Measurements from ENCODE around the gene ZBTB4. TPM values are rescaled to one million over a fixed set of nuclear protein-coding genes. Genes with fewer than 3 reads are reported as not detected.

Gene ZBTB4
- total RNA-seq, 1 experiment from 2014 or later = 14.7 TPM

Other genes starting within 250 kb of the ZBTB4 start
- gene DVL2, start 245.1 kb downstream of the ZBTB4 start, total RNA-seq (2014; rRNA removed) = 36.9 and 65.7 TPM in 2 replicates
- gene PHF23, start 240.2 kb downstream of the ZBTB4 start, total RNA-seq (2014; rRNA removed) = 20.8 and 32.7 TPM in 2 replicates
- gene GABARAP, start 237.2 kb downstream of the ZBTB4 start, total RNA-seq (2014; rRNA removed) = 88.2 and 103 TPM in 2 replicates
- 52.4 and 68.5 TPM in 2 replicates for gene CTDNEP1, start 227.9 kb downstream of the ZBTB4 start, total RNA-seq (2014; rRNA removed)
- 60.5 and 67.5 TPM in 2 replicates for gene ELP5, start 227.4 kb downstream of the ZBTB4 start, total RNA-seq (2014; rRNA removed)
- 147 and 180 TPM in 2 replicates for gene CLDN7, start 217.2 kb downstream of the ZBTB4 start, total RNA-seq (2014; rRNA removed)
- 0.29 TPM in 1 of 2 replicates, not detected in the other for gene SLC2A4, start 197.9 kb downstream of the ZBTB4 start, total RNA-seq (2014; rRNA removed)
- gene YBX2, start 185.0 kb downstream of the ZBTB4 start, total RNA-seq (2014; rRNA removed) = 1.1 and 1.4 TPM in 2 replicates
- 1,140 and 1,203 TPM in 2 replicates for gene EIF5A, start 172.0 kb downstream of the ZBTB4 start, total RNA-seq (2014; rRNA removed)
- 30.8 and 45.8 TPM in 2 replicates for gene GPS2, start 164.3 kb downstream of the ZBTB4 start, total RNA-seq (2014; rRNA removed)
- 21.4 and 27.7 TPM in 2 replicates for gene NEURL4, start 150.3 kb downstream of the ZBTB4 start, total RNA-seq (2014; rRNA removed)
- not detected in 2 replicates for gene ACAP1, start 143.1 kb downstream of the ZBTB4 start, total RNA-seq (2014; rRNA removed)
- 7.0 and 7.6 TPM in 2 replicates for gene KCTD11, start 127.5 kb downstream of the ZBTB4 start, total RNA-seq (2014; rRNA removed)
- gene TMEM95, start 124.5 kb downstream of the ZBTB4 start, total RNA-seq (2014; rRNA removed) = not detected in 2 replicates
- gene TNK1, start 98.5 kb downstream of the ZBTB4 start, total RNA-seq (2014; rRNA removed) = 10.8 and 13.5 TPM in 2 replicates
- 53.8 and 62.7 TPM in 2 replicates for gene PLSCR3, start 85.1 kb downstream of the ZBTB4 start, total RNA-seq (2014; rRNA removed)
- 56.6 and 82.4 TPM in 2 replicates for gene TMEM256, start 75.5 kb downstream of the ZBTB4 start, total RNA-seq (2014; rRNA removed)
- 7.4 and 12.7 TPM in 2 replicates for gene NLGN2, start 71.8 kb downstream of the ZBTB4 start, total RNA-seq (2014; rRNA removed)
- not detected in 2 replicates for gene SPEM1, start 59.3 kb downstream of the ZBTB4 start, total RNA-seq (2014; rRNA removed)
- gene SPEM2, start 54.0 kb downstream of the ZBTB4 start, total RNA-seq (2014; rRNA removed) = not detected in 2 replicates
- gene SPEM3, start 50.8 kb downstream of the ZBTB4 start, total RNA-seq (2014; rRNA removed) = not detected in 2 replicates
- 14.0 and 17.9 TPM in 2 replicates for gene TMEM102, start 44.2 kb downstream of the ZBTB4 start, total RNA-seq (2014; rRNA removed)
- 0.69 and 1.0 TPM in 2 replicates for gene FGF11, start 40.1 kb downstream of the ZBTB4 start, total RNA-seq (2014; rRNA removed)
- gene CHRNB1, start 34.6 kb downstream of the ZBTB4 start, total RNA-seq (2014; rRNA removed) = 2.1 and 2.9 TPM in 2 replicates
- not detected in 2 replicates for gene SLC35G6, start 1.8 kb upstream of the ZBTB4 start, total RNA-seq (2014; rRNA removed)
- gene POLR2A, start 4.7 kb upstream of the ZBTB4 start, total RNA-seq (2014; rRNA removed) = 47.1 and 95.7 TPM in 2 replicates
- gene TNFSF12, start 69.4 kb upstream of the ZBTB4 start, total RNA-seq (2014; rRNA removed) = 15.2 and 24.2 TPM in 2 replicates
- 3.6 and 5.2 TPM in 2 replicates for gene TNFSF13, start 79.1 kb upstream of the ZBTB4 start, total RNA-seq (2014; rRNA removed)
- gene SENP3, start 82.3 kb upstream of the ZBTB4 start, total RNA-seq (2014; rRNA removed) = 82.8 and 88.7 TPM in 2 replicates
- gene CD68, start 100.0 kb upstream of the ZBTB4 start, total RNA-seq (2014; rRNA removed) = 30.2 and 32.4 TPM in 2 replicates
- gene MPDU1, start 104.2 kb upstream of the ZBTB4 start, total RNA-seq (2014; rRNA removed) = 71.0 and 94.1 TPM in 2 replicates
- gene SOX15, start 110.5 kb upstream of the ZBTB4 start, total RNA-seq (2014; rRNA removed) = 6.3 and 7.0 TPM in 2 replicates
- gene FXR2, start 135.3 kb upstream of the ZBTB4 start, total RNA-seq (2014; rRNA removed) = 51.4 and 67.2 TPM in 2 replicates
- 27.6 and 33.1 TPM in 2 replicates for gene SAT2, start 148.2 kb upstream of the ZBTB4 start, total RNA-seq (2014; rRNA removed)
- not detected in 2 replicates for gene SHBG, start 150.5 kb upstream of the ZBTB4 start, total RNA-seq (2014; rRNA removed)
- not detected in 2 replicates for gene ATP1B2, start 171.3 kb upstream of the ZBTB4 start, total RNA-seq (2014; rRNA removed)
- 2.0 and 3.4 TPM in 2 replicates for gene TP53, start 207.9 kb upstream of the ZBTB4 start, total RNA-seq (2014; rRNA removed)
- gene WRAP53, start 208.8 kb upstream of the ZBTB4 start, total RNA-seq (2014; rRNA removed) = 18.0 and 22.6 TPM in 2 replicates
- 4.9 and 7.7 TPM in 2 replicates for gene EFNB3, start 225.6 kb upstream of the ZBTB4 start, total RNA-seq (2014; rRNA removed)
- 0.62 and 0.92 TPM in 2 replicates for gene DNAH2, start 238.1 kb upstream of the ZBTB4 start, total RNA-seq (2014; rRNA removed)

All from PC-3 (cell line).